ENCODE data around the gene BRD1.
"Not testable (repeated sequence)": the region's sequence is repeated elsewhere in the genome, so short reads cannot be mapped to it uniquely, and the experiment has no call there.

BRD1 gene

DNA sequence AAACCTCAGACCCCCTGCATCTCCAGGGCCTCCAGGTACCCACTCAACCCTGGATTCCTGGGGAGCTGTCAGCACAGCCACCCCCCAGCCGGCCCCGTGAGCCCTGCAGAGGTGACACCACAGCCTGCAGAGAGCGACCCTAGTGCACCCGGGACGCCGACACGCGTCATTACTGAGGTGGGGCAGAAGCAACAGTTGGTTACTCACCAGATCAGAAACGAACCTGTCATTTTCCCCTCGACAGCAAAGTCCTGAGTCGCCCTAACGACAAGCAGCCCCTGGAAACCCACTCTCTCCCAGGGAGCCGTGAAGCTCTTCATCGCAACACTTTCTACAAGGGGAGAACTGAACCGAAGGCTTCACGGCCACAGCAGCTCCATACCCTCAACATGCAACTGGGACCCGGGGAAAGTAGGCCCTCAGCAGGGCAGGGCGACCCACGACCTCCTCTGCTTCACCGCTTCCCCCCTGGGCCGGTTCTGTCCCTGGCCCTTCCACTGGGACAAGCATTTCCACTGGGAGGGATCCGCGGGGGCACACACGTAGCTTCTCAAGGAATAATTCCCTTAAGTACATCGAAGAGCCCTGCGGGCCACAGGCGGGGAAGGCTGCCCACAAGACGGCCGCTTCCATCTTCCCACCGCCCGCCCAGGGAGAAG, 1.6 kb downstream of the BRD1 start:
- no peak for DNase-seq

DNA sequence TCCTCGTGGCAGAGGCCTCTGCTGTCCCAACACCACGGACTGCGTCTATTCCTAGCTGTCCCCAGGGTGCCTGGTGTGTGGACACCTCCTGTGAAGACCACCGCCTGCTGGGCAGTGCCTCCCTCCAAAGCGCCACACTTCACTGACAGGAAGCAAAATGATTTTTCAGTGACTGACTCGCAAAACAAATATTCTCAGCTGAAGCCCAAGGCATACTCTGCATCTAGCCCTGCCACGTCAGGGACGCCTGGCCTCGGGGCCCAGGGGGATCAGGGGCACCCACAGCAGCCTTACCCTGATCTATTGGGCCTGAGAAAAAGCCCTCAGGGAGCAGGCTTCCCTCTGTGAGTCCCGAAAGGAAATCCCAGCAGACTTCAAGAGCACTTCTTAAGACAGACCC, 2.2 kb downstream of the BRD1 start:
- no peak for DNase-seq

DNA sequence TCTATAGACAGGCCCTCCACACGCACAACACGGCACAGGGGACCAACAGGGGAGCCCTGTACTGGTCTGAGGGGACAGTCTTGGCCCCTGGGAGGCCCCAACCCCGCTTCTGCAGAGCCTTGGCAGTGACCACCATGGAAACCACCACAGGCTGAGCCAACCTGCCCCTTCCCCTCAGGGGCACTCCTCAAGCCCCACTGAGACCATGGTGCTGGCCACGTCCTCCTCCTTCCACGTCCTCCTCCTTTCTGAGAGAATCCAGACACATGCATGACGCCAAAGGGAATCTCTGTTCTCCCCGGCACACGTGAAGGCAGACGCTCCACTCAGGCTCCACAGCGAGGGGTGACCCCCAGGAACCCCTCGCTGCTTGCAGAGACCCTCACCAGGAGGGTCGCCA, 2.7 kb downstream of the BRD1 start:
- DNase-seq: no peak

DNA sequence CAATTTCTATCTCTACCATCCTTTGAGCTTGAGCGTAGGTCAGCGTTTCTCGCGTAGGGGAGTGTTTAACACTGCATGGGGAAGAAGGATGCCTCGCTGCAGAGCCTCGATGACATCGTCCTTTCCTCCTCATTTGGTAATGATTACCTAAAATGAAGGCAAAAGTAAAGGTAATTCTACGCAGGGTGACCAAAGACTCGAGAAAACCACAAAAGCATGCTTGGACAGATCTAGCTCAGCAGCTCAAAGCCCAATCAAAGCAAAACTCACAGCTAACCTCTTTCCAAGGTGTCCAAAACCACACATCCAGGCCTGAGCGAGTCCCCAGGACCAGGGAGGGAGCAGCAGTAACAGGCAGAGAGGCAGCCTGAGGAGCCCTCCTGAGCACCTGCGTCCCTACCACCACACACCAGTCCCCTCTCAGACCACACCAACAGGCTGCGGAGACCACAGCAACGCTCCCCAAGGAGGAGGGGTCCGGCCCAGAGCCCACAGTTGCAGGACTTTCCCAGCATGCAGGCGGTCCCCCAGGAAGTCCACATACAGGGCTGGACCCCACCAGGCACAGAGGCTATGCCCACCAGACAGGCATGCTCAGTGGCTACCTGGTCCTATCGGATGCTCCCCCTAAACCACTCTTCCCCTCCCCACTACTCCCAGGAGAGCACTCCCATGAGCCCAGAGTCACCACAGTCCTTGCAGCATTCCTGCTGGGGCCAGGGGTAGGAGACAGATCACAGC, 3.3 kb downstream of the BRD1 start:
- DNase-seq: no peak

DNA sequence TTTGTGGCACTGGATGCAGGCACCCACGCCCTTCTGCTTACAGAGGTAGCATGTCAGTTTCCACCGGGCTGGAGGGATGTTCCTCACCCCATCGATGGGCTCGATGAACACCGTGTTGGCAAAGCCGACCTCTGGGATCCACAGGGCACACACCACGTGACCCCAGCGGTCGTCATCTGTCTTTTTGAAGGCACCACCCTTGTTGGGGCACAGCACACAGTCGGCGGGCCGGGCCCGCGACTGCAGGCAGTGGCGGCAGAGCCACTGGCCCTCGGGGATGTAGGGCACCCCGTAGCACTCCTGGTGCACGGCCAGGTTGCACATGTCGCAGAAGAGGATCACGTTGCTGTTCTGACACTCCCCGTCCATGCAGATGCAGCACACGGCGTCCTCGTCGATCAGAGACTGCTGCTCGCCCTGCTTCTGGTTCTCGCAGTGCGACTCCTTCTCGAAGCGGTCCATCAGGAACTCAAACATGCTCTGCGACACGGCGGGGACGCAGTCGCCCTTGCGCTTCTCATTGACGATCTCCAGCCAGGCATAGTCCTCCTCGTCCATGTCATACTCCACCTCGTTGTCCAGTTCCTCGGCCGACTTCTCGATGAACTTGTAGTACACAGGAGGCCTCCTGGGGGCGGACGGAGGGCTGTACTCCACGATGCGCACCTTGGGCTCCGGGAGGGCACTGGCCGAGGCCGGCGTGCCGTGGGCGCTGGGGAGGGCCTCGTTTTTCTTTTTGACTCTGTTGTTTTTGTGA, 4.2 kb downstream of the BRD1 start:
- DNase-seq: no peak

DNA sequence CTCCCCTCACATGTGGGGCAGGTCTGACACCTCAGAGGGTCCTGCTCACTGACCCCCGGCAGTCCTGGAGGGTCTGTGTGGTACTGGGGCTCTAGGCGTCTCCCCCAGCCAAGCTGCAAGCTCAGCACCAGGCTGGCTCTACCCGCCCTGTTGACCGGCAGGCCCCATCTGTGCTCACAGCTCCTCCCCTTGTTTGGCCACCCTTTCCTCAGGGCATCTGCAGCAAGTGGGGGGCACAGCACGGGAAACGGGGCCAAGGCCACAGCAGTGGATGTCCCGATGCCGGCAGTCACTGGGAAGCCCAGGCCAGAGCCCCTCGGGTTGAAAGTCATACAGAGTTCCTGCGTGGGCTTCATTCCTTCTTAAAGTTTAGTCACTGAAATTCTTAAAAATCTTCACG, 5.9 kb downstream of the BRD1 start:
- DNase-seq: not testable (repeated sequence)

DNA sequence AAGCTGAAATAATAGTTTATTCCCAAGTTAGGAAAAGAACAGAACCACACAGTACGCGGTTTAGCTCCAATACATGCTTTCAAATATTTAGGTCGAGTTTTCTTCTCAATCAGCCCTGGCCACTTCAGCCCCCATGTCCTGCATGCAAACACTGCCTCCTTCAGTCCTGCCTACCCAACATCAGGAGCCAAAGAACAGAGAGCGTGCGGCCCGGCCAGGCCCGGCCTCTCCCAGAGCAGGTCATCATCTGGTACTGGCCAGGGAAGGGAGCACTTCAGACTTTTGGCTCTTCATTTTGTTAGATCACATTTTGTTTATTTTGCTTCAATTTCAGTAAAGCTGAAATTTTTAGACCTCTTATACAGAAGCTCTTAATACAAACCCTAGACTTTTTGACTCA, 6.7 kb downstream of the BRD1 start:
- no peak for DNase-seq

DNA sequence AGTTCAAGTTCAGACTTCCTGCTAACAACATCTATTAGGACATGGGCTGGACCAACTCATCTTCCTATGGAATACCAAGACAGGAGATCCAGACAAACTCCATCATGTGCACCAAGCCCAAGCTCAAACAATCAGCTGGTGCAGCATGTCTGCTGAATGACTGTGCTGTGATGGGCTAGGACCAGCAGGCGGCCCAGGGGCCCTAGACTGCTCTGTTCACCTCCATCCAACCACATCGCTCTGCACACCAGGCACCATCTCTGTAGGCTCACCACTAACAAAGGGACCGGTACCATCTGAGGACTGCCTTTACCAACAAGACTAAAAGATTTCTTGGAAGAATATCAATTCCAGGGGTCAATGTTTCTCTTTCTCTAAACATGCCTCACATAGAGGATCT, 10.3 kb downstream of the BRD1 start:
- no peak for DNase-seq

DNA sequence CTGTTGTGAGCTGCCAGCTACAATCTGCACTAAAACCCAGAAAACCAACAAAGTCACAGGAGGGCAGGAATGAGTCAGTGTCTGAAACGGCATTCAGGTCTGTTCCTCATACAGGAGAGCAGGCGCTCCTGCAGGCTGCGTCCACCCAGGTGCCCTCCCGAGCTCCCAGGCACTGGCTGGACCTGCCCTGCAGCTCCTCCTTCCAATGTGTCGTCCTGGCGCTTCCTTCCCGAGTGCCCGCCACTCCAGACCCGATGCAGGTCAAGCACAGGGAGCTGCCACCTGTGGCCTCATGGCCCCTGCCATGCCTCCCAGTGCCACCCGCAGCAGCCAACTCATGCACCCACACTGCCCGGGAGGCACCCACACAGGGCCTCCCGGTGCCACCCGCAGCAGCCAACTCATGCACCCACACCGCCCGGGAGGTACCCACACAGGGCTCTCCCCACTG, 12.0 kb downstream of the BRD1 start:
- DNase-seq: no peak

DNA sequence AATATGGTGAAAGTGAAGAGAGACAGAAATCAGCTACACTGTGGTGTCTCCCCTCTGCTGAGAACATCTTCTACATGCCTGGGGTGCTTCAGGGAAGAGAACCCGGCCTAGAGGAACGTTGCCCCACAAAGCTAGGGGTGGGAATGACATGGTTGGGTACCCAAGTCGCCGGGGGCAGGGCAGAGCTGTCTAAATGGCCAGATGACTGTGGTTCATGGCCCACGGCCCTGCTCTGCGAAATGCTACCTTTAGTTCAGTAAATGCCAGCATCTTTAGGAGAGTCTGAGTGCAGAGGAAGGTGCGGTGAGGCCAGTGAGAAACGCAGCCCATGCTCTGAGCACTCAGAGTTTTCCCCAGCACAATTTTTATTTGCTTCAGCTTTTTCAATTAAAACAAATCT, 12.8 kb downstream of the BRD1 start:
- DNase-seq: no peak

DNA sequence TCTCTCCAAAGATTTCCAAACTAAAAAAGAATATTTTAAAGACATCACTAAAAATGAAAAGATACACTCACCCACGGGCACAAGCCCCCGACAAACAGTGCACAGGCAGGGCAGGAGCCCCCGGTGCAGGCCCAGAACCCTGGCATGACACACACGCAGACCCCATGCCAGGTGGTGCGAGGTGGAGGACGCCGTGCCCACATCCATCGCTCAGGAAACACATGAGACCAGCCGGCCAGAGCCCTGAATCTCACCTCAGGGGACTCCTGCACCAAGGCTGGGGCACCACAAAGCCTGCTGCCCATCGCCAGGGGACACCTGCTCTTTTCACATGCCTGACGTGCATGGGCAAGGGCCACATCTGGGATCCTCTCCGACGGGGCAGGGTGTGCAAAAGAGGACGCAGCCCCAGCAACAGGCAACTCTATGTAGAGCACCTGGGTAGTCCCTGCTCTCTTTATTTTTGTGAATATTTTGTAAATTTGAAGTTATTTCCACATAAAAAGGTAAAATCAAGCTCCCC, 13.4 kb downstream of the BRD1 start:
- no peak for DNase-seq

DNA sequence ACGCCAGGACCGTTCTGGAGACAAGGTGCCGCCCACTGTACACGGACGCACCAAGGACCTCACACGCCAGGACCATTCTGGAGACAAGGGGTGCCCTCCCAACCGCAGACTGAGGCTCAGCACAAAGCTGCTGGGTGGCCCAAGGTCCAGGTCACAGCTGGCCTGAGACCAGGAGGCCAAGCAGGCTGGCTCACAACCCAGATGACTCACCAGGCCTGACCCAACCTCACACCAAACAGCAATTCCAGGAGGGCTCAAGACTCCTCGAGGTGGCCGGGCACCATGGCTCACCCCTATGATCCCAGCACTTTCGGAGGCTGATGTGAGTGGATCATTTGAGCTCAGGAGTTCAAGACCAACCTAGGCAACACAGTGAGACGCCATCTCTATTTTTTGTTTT, 14.8 kb downstream of the BRD1 start:
- DNase-seq: no peak

DNA sequence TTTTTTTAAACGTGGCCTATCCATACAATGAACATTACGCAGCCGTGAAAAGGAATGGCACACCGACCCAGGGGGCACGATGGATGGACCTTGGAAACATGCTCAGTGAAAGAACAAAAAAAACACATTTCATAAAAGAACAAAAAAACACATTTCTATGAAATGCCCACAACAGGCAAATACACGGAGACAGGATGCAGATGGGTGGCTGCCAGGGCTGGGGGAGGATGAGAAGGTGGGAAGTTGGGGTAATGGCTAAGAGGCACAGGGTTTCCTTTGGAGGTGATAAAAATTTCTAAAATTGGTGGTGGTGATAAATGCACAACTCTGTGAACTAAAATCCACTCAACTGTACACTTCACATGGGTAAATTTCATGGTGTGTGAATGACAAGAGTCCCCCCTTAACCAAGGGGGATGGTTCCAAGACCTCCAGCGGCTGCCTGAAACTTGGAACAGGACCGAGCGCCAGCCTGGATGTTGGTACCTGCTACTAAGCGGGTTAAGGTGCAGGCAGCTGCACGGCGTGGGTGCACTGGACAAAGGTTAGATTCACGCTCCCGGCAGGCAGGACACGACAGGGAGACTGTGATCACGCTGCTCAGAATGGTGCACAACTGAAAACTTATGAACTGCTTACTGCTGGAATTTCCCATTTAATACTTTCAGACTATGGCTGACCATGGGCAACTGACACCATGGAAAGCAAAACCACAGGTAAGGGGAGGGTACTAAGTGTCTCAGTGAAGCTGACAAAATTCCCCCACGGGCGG, 16.5 kb downstream of the BRD1 start:
- DNase-seq: no peak

DNA sequence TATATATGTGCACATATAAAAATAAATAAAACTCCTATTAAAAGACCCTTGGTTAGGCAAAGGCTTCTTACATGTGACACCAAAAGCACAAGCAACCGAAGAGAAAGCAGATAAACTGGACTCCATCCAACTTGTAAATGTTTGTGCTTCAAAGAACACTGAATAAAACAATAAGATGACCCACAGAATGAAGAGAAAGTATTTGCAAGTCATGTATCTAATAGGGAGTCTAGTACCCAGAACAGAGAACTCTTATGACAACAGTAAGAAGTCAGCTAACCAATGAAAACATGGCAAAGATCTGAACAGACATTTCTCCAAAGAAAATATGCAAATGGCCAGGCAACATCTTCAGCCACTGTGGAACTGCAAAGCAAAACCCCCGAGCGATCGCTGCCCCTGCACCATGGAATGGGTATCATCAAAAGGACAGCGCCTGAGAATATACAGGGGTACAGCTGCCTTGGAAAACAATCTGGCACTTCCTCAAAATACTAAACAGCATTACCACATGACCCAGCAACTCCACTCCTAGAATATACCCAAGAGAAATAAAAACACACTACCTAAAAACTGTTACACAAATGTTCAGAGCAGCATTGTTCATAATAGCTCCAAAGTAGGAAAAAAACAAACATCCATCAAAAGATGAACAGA, 17.2 kb downstream of the BRD1 start:
- DNase-seq: no peak

DNA sequence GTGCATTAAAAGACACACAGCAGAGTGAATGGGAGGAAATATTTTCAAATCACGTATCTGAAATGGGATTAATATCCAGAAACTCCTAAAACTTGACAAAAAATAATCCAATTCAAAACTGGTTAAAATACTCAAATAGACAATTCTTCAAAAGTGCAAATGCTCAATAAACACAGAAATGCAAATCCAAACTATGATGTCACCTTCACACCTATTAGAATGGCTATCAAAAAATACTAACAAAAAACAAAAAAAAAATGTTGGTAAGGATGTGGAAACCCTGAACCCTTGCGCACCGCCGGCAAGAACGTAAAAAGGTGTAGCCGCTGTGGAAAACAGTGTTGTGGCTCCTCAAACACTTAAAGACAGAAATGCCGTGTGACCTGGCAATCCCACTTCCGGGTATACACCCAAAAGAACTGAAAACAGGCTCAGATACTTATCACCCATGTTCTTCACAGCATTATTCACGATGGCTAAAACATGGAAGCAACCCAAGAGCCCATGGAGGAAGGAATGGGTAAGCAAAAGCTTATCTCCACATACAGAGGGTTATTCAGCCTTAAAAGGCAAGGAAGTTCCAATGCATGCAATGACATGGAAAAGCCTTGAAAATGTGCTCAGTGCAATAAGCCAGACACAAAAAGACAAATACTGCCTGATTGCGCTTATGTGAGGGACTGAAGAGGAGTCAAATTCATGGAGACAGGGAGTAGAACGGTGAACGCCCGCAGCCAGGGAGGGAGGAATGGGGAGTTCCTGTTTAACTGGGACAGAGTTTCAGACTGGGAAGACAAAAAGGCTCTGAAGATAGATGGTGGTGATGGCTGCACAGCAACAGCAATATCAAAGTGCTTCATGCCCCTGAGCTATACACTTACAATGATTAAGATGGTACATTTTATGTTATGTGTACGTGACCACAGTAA, 19.6 kb downstream of the BRD1 start:
- no peak for DNase-seq

DNA sequence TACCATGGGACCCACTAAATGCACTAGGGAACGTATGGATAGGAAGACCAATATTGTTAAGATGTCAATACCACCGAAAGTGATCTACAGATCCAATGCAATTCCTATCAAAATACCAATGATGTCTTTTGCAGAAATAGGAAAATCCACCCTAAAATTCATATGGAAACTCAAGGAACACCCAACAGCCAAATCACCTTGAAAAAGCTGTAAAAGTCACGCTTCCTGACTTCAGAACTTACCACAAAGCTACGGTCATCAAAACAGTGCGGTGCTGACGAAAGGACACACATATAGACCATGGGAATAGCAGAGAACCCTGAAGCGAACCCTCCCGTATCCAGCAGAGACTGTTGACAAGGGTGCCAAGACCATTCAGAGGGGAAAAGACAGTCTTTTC, 20.5 kb downstream of the BRD1 start:
- no peak for DNase-seq

DNA sequence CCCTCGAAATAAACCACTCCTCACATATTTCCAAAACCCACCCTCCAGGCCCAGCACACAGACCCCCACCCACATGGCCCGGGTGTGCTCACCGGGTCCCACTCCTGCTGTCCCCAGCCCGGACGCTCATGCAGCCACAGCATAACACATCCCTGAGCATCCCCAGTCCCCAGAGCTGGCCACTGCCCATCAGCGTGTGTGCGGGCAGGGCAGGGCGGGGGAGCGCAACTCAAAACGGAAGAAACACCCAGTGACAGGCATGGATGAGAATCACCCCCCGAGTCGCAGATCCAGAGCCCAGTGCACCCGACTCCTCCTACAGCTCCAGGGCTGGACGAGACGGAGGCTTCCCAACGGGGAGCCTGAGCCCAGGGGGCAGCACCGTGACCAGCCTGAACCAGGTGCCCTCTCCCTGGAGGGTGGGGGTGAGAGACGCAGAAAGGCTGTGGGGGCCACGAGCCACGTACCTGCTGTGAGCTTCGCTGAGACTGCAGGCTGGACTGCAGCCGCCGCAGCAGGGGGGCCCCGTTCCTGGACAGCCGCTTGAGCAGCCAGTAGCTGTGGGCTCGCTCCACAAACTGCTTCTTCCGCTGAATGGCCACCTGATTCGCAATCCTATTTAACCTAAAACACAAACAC, 23.8 kb downstream of the BRD1 start:
- DNase-seq: no peak

DNA sequence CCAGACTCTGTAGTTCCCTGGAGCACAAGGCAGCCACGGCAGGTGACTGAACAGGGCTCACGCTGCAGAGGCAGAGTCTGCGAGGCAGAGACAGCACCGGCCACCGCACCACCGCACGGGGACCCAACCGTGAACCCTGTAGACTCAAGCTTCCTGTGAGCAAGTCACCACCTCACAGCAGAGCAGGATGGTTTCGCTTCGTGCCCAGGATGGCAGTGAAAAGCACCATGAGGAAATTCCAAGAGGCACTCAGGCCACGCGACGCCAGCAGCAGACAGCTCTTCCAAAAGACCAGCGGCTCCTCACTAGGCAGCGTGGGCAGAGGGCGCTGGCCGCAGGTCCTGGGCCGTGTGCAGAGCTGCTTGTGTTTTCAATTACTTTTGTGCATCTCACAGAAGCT, 24.5 kb downstream of the BRD1 start:
- DNase-seq: no peak

DNA sequence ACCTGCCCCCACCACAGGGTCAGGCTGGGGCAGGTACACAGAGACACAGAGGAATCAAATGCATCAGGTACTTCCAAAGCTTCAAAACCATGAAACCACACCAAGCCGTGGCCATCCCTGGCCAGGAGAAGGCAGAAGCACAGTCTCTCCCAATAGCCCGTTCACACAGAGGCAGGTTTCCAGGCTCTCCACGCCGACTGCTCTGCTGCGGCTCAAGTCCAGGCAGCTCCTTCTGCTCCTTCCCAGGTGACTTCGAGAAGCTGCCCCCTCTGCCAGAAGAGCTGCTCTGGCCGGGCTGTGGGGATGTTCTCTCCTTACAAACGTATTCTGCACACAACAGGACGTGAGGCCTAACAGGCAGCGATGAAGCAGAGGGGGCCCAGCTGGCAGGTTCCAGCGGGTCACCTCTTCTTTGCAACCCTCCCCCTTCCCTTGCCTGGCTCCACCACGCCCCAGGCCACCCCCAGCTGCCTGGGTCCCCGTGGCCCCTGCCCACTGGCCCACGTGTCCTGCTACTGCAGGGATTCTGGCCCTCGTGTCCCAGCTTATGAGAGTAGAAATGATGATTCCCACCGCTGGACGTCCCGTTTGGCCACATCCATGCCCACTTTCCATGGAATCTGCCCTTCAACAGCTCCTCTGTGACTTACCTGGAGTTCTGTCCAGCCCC, 26.1 kb downstream of the BRD1 start:
- DNase-seq: no peak
